GM23338 (cell line): ENCODE data around the gene HDGFL2.

Experiments
- CREB1 ChIP-seq: fragments of 250-450 bp; sonication (Bioruptor Pico); IDR thresholded peaks from 2 replicates; pipeline ENCODE4 v1.5.0; 2020; ENCODE audit warnings: low read depth, mild to moderate bottlenecking, moderate library complexity
- EZH2 ChIP-seq: fragments of 200-600 bp; sonication (generic); IDR thresholded peaks from one replicate; pipeline ENCODE4 v1.8.0; 2017; ENCODE audit warnings: antibody characterized with exemption, mild to moderate bottlenecking, low read depth; ENCODE audit not compliant: unreplicated experiment
- EZH2phosphoT487 ChIP-seq: fragments of 200-600 bp; sonication (generic); IDR thresholded peaks from one replicate; pipeline ENCODE4 v1.8.1; 2018; ENCODE audit warnings: antibody characterized with exemption; ENCODE audit not compliant: unreplicated experiment
- JUNB ChIP-seq: IDR thresholded peaks from one replicate; pipeline ENCODE4 v1.6.1; 2016; ENCODE audit warnings: antibody characterized with exemption; ENCODE audit not compliant: unreplicated experiment
- NANOG ChIP-seq: IDR thresholded peaks from 2 replicates; pipeline ENCODE4 v1.6.1; 2016; ENCODE audit warnings: antibody characterized with exemption, borderline replicate concordance
- POLR2AphosphoS5 ChIP-seq: IDR thresholded peaks from 2 replicates; pipeline ENCODE4 v1.6.1; 2016; ENCODE audit warnings: antibody characterized with exemption, low read depth
- STAT1 ChIP-seq: IDR thresholded peaks from one replicate; pipeline ENCODE4 v1.6.1; 2016; ENCODE audit warnings: antibody characterized with exemption; ENCODE audit not compliant: unreplicated experiment
- ZNF114 ChIP-seq: fragments of 250-450 bp; sonication (Bioruptor Pico); IDR thresholded peaks from 2 replicates; pipeline ENCODE4 v1.5.0; 2020; ENCODE audit warnings: mild to moderate bottlenecking, moderate library complexity
- ZNF331 ChIP-seq: fragments of 250-450 bp; sonication (Bioruptor Pico); IDR thresholded peaks from 2 replicates; pipeline ENCODE4 v1.5.0; 2020; ENCODE audit warnings: low read depth, mild to moderate bottlenecking, moderate library complexity
- TF ChIP-seq, protein P1 (sequence below), 2 experiments: fragments of 200-600 bp in 1 of 2; sonication (generic) in 1 of 2; conservative IDR thresholded peaks; 2 replicates each; pipeline versions ENCODE4 v1.5.1 to v1.6.1; 2016 to 2017; ENCODE audit warnings: antibody characterized with exemption in 2 of 2, low read depth in 2 of 2, mild to moderate bottlenecking in 2 of 2, moderate library complexity in 1 of 2
- TF ChIP-seq, protein P2 (sequence below): IDR thresholded peaks from one replicate; pipeline ENCODE4 v1.6.1; 2018; ENCODE audit warnings: antibody characterized with exemption; ENCODE audit not compliant: unreplicated experiment
- TF ChIP-seq, protein P3 (sequence below): IDR thresholded peaks from 2 replicates; pipeline ENCODE4 v1.6.1; 2016; ENCODE audit warnings: antibody characterized with exemption
- TF ChIP-seq, protein P4 (sequence below): fragments of 250-450 bp; sonication (Bioruptor Pico); IDR thresholded peaks from 2 replicates; pipeline ENCODE4 v1.5.0; 2020; ENCODE audit warnings: mild to moderate bottlenecking, moderate library complexity

DNA sequence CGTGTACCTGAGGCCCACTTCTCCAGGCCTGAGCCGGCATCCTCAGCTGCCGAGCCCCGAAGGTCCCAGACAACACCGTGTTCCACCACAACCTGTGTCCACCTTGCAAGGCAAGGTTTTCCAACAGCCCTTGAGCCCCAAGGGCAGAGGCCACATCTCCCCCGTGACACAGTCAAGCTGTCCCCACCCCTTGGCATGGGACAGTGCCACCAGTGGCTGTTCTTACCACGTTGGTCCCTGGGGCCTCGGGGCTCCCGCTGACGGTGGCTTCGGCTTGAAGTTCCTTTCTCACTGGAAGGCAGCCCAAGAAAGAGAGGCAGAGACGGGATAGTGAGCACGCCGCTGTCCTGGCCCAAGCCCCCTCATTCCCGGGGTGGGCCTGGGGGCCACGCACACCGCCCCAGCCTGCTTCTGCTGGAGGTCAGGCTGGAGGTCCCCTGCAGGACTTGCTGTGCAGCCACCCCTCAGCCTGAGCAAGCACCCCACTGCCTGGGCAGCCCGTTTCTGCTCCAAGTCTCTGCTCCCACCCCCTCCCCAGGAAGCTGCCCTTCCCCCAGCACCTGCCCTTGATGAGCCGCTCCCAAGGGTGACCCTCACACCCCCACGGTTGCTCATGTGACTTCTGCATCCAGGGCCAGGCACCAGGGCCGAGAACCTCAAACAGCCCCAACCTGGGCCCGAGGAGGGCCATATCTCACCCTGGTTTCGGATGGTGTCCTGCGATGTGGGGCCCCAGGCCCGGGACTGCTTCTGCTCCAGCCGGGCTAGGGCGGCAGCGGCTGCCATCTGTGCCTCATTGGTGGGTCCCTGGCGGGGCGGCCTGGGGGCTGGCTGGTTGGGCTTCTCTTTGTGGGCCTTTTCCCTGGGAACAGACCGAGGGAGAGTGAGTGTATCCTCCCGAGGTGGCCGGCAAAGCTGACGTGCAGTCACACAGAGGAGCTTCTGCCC lies 18.6 kb upstream of the HDGFL2 start:
- TF ChIP-seq, protein P1, sequence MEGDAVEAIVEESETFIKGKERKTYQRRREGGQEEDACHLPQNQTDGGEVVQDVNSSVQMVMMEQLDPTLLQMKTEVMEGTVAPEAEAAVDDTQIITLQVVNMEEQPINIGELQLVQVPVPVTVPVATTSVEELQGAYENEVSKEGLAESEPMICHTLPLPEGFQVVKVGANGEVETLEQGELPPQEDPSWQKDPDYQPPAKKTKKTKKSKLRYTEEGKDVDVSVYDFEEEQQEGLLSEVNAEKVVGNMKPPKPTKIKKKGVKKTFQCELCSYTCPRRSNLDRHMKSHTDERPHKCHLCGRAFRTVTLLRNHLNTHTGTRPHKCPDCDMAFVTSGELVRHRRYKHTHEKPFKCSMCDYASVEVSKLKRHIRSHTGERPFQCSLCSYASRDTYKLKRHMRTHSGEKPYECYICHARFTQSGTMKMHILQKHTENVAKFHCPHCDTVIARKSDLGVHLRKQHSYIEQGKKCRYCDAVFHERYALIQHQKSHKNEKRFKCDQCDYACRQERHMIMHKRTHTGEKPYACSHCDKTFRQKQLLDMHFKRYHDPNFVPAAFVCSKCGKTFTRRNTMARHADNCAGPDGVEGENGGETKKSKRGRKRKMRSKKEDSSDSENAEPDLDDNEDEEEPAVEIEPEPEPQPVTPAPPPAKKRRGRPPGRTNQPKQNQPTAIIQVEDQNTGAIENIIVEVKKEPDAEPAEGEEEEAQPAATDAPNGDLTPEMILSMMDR (conservative IDR thresholded peaks at IDR 0.05; ENCODE audit: low read depth in 2 of 2), result no peak
- TF ChIP-seq EZH2 (no peak), ZNF331 (CRISPR knock-in tag) (no peak), POLR2AphosphoS5 (no peak), STAT1 (no peak), EZH2phosphoT487 (no peak), JUNB (no peak), NANOG (no peak), ZNF114 (CRISPR knock-in tag) (no peak), CREB1 (CRISPR knock-in tag) (no peak)
- TF ChIP-seq, protein P2, sequence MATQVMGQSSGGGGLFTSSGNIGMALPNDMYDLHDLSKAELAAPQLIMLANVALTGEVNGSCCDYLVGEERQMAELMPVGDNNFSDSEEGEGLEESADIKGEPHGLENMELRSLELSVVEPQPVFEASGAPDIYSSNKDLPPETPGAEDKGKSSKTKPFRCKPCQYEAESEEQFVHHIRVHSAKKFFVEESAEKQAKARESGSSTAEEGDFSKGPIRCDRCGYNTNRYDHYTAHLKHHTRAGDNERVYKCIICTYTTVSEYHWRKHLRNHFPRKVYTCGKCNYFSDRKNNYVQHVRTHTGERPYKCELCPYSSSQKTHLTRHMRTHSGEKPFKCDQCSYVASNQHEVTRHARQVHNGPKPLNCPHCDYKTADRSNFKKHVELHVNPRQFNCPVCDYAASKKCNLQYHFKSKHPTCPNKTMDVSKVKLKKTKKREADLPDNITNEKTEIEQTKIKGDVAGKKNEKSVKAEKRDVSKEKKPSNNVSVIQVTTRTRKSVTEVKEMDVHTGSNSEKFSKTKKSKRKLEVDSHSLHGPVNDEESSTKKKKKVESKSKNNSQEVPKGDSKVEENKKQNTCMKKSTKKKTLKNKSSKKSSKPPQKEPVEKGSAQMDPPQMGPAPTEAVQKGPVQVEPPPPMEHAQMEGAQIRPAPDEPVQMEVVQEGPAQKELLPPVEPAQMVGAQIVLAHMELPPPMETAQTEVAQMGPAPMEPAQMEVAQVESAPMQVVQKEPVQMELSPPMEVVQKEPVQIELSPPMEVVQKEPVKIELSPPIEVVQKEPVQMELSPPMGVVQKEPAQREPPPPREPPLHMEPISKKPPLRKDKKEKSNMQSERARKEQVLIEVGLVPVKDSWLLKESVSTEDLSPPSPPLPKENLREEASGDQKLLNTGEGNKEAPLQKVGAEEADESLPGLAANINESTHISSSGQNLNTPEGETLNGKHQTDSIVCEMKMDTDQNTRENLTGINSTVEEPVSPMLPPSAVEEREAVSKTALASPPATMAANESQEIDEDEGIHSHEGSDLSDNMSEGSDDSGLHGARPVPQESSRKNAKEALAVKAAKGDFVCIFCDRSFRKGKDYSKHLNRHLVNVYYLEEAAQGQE, result no peak
- TF ChIP-seq, protein P3, sequence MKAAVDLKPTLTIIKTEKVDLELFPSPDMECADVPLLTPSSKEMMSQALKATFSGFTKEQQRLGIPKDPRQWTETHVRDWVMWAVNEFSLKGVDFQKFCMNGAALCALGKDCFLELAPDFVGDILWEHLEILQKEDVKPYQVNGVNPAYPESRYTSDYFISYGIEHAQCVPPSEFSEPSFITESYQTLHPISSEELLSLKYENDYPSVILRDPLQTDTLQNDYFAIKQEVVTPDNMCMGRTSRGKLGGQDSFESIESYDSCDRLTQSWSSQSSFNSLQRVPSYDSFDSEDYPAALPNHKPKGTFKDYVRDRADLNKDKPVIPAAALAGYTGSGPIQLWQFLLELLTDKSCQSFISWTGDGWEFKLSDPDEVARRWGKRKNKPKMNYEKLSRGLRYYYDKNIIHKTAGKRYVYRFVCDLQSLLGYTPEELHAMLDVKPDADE, result no peak
- TF ChIP-seq, protein P4, sequence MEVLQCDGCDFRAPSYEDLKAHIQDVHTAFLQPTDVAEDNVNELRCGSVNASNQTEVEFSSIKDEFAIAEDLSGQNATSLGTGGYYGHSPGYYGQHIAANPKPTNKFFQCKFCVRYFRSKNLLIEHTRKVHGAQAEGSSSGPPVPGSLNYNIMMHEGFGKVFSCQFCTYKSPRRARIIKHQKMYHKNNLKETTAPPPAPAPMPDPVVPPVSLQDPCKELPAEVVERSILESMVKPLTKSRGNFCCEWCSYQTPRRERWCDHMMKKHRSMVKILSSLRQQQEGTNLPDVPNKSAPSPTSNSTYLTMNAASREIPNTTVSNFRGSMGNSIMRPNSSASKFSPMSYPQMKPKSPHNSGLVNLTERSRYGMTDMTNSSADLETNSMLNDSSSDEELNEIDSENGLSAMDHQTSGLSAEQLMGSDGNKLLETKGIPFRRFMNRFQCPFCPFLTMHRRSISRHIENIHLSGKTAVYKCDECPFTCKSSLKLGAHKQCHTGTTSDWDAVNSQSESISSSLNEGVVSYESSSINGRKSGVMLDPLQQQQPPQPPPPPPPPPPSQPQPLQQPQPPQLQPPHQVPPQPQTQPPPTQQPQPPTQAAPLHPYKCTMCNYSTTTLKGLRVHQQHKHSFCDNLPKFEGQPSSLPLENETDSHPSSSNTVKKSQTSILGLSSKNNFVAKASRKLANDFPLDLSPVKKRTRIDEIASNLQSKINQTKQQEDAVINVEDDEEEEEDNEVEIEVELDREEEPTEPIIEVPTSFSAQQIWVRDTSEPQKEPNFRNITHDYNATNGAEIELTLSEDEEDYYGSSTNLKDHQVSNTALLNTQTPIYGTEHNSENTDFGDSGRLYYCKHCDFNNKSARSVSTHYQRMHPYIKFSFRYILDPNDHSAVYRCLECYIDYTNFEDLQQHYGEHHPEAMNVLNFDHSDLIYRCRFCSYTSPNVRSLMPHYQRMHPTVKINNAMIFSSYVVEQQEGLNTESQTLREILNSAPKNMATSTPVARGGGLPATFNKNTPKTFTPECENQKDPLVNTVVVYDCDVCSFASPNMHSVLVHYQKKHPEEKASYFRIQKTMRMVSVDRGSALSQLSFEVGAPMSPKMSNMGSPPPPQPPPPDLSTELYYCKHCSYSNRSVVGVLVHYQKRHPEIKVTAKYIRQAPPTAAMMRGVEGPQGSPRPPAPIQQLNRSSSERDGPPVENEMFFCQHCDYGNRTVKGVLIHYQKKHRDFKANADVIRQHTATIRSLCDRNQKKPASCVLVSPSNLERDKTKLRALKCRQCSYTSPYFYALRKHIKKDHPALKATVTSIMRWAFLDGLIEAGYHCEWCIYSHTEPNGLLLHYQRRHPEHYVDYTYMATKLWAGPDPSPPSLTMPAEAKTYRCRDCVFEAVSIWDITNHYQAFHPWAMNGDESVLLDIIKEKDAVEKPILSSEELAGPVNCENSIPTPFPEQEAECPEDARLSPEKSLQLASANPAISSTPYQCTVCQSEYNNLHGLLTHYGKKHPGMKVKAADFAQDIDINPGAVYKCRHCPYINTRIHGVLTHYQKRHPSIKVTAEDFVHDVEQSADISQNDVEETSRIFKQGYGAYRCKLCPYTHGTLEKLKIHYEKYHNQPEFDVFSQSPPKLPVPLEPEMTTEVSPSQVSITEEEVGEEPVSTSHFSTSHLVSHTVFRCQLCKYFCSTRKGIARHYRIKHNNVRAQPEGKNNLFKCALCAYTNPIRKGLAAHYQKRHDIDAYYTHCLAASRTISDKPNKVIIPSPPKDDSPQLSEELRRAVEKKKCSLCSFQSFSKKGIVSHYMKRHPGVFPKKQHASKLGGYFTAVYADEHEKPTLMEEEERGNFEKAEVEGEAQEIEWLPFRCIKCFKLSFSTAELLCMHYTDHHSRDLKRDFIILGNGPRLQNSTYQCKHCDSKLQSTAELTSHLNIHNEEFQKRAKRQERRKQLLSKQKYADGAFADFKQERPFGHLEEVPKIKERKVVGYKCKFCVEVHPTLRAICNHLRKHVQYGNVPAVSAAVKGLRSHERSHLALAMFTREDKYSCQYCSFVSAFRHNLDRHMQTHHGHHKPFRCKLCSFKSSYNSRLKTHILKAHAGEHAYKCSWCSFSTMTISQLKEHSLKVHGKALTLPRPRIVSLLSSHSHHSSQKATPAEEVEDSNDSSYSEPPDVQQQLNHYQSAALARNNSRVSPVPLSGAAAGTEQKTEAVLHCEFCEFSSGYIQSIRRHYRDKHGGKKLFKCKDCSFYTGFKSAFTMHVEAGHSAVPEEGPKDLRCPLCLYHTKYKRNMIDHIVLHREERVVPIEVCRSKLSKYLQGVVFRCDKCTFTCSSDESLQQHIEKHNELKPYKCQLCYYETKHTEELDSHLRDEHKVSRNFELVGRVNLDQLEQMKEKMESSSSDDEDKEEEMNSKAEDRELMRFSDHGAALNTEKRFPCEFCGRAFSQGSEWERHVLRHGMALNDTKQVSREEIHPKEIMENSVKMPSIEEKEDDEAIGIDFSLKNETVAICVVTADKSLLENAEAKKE (CRISPR knock-in tag), result no peak
